C4-2B (cell line): ENCODE data around the gene ACTL8.

ENCODE experiments used
- CTCF ChIP-seq: fragments of 450-650 bp; conservative IDR thresholded peaks from 2 replicates; pipeline ENCODE4 v1.5.1; 2017; ENCODE audit warnings: mild to moderate bottlenecking
- ZFX ChIP-seq: fragments of 450-650 bp; IDR thresholded peaks from 2 replicates; pipeline ENCODE4 v1.6.1; 2017

- no peak for TF ChIP-seq CTCF
- TF ChIP-seq ZFX, result no peak
Measured at GRCh38 chr1:17874710-17875109, 119.6 kb downstream of the ACTL8 start.
